IMR-90 (cell line): Measurements from ENCODE around the gene ELFN2. TPM values are rescaled to one million over a fixed set of nuclear protein-coding genes. Genes with fewer than 3 reads are reported as not detected.

Experiments
- ATAC-seq: fragments of 200-7000 bp; cut with Tn5 transposase; 2 replicates; pipeline ENCODE4 v1.9.1; 2020; ENCODE audit warnings: low read depth, mild to moderate bottlenecking, moderate library complexity
- BruUV-seq: library from RNA; stranded (reverse); fragments of 400-500 nt; replicated peaks from 2 replicates; lab custom pipeline; 2021; lab: Mats Ljungman, UMichigan
- CTCF ChIA-PET: fragments of 300-600 bp; formaldehyde crosslinking; extraction: SDS; loops from one replicate; lab custom pipeline; 2021; ENCODE audit warnings: antibody characterized with exemption; lab: Yijun Ruan, JAX
- POLR2A ChIA-PET: fragments of 300-600 bp; sonication (Branson Sonifier 250); formaldehyde crosslinking; loops from one replicate; lab custom pipeline; 2022; ENCODE audit warnings: antibody characterized with exemption; ENCODE audit not compliant: unreplicated experiment; lab: Charles Lee
- DNase-seq: peaks from one replicate; pipeline ENCODE4 v3.0.0; 2013
- H2AFZ ChIP-seq: replicated peaks from 2 replicates; pipeline ENCODE3; 2013; ENCODE audit warnings: low read length, mild to moderate bottlenecking; ENCODE audit not compliant: poor library complexity
- H2AK5ac ChIP-seq: 2 replicates; pipeline ENCODE4 v1.6.1; 2013; ENCODE audit warnings: low read depth, low read length, inconsistent platforms
- H2AK9ac ChIP-seq: replicated peaks from 2 replicates; pipeline ENCODE3; 2013; ENCODE audit warnings: mild to moderate bottlenecking, low read depth, low read length, moderate library complexity; ENCODE audit not compliant: poor library complexity
- H2BK120ac ChIP-seq: 2 replicates; pipeline ENCODE4 v1.6.1; 2013; ENCODE audit warnings: low read depth, low read length, inconsistent platforms
- H2BK15ac ChIP-seq: 3 replicates; pipeline ENCODE4 v1.6.1; 2013; ENCODE audit warnings: low read depth, low read length, inconsistent platforms
- H2BK20ac ChIP-seq: 2 replicates; pipeline ENCODE4 v1.6.1; 2013; ENCODE audit warnings: low read depth, mild to moderate bottlenecking, inconsistent platforms, low read length, moderate library complexity
- H2BK5ac ChIP-seq: 2 replicates; pipeline ENCODE4 v1.6.1; 2013; ENCODE audit warnings: mild to moderate bottlenecking, low read depth, low read length, inconsistent platforms; ENCODE audit not compliant: poor library complexity, severe bottlenecking
- H3K14ac ChIP-seq: replicated peaks from 2 replicates; pipeline ENCODE4 v1.6.1; 2013; ENCODE audit warnings: low read depth, low read length, inconsistent platforms
- H3K18ac ChIP-seq: 2 replicates; pipeline ENCODE4 v1.6.1; 2013; ENCODE audit warnings: low read depth, low read length, control low read depth
- H3K23ac ChIP-seq: 2 replicates; pipeline ENCODE4 v1.6.1; 2013; ENCODE audit warnings: low read depth, low read length, inconsistent platforms
- H3K27ac ChIP-seq: 2 replicates; pipeline ENCODE4 v1.5.1; 2013; ENCODE audit warnings: mild to moderate bottlenecking, control low read depth, low read length; ENCODE audit not compliant: insufficient read depth
- H3K27me3 ChIP-seq: 2 replicates; pipeline ENCODE4 v1.6.1; 2013; ENCODE audit warnings: low read length; ENCODE audit not compliant: control insufficient read depth, insufficient read depth
- H3K36me3 ChIP-seq: 2 replicates; pipeline ENCODE4 v1.6.1; 2013; ENCODE audit warnings: low read length, mixed read lengths; ENCODE audit not compliant: control insufficient read depth, insufficient read depth
- H3K4ac ChIP-seq: 2 replicates; pipeline ENCODE4 v1.6.1; 2013; ENCODE audit warnings: low read depth, low read length, inconsistent platforms
- H3K4me1 ChIP-seq: 2 replicates; pipeline ENCODE4 v1.6.1; 2013; ENCODE audit warnings: low read length, mixed read lengths; ENCODE audit not compliant: control insufficient read depth, insufficient read depth
- H3K4me2 ChIP-seq: 2 replicates; pipeline ENCODE4 v1.6.1; 2013; ENCODE audit warnings: low read depth, mild to moderate bottlenecking, control low read depth, low read length, moderate library complexity
- H3K4me3 ChIP-seq: 2 replicates; pipeline ENCODE4 v1.5.1; 2013; ENCODE audit warnings: low read depth, mild to moderate bottlenecking, control low read depth, low read length, moderate library complexity; ENCODE audit not compliant: insufficient read depth
- H3K56ac ChIP-seq: 2 replicates; pipeline ENCODE4 v1.6.1; 2013; ENCODE audit warnings: low read length, inconsistent platforms; ENCODE audit not compliant: insufficient read depth; ENCODE audit errors: extremely low read depth
- H3K79me1 ChIP-seq, 2 experiments: 2 replicates each; pipeline ENCODE4 v1.6.1; 2013; ENCODE audit warnings: low read length in 2 of 2, inconsistent platforms in 1 of 2, low read depth in 1 of 2
- H3K9ac ChIP-seq: 2 replicates; pipeline ENCODE4 v1.6.1; 2013; ENCODE audit warnings: low read depth, low read length, control low read depth
- H3K9me1 ChIP-seq: 2 replicates; pipeline ENCODE4 v1.6.1; 2013; ENCODE audit warnings: low read length, inconsistent platforms; ENCODE audit not compliant: insufficient read depth
- H3K9me3 ChIP-seq: 2 replicates; pipeline ENCODE4 v1.6.1; 2013; ENCODE audit warnings: low read length; ENCODE audit not compliant: control insufficient read depth, insufficient read depth
- H4K20me1 ChIP-seq: 2 replicates; pipeline ENCODE4 v1.6.1; 2013; ENCODE audit warnings: low read length, inconsistent platforms; ENCODE audit not compliant: insufficient read depth
- H4K5ac ChIP-seq: 2 replicates; pipeline ENCODE4 v1.6.1; 2013; ENCODE audit warnings: mild to moderate bottlenecking, low read depth, low read length, control low read depth
- H4K8ac ChIP-seq, 2 experiments: 2 replicates each; pipeline ENCODE4 v1.6.1; 2013; ENCODE audit warnings: low read depth in 2 of 2, low read length in 2 of 2, control low read depth in 1 of 2, inconsistent platforms in 1 of 2
- H4K91ac ChIP-seq: 2 replicates; pipeline ENCODE4 v1.6.1; 2013; ENCODE audit warnings: low read depth, low read length, inconsistent platforms; ENCODE audit not compliant: insufficient read depth
- BHLHE40 ChIP-seq: fragments of 150-350 bp; IDR thresholded peaks from 2 replicates; pipeline ENCODE4 v1.6.1; 2016; ENCODE audit warnings: mild to moderate bottlenecking, low read depth, low read length
- CHD1 ChIP-seq: IDR thresholded peaks from 2 replicates; pipeline ENCODE4 v1.6.1; 2012; ENCODE audit warnings: low read depth, low read length, improper control_type of control experiment
- FOS ChIP-seq: fragments of 150-350 bp; IDR thresholded peaks from 2 replicates; pipeline ENCODE4 v1.6.1; 2016; ENCODE audit warnings: low read depth, low read length
- MAZ ChIP-seq: IDR thresholded peaks from 2 replicates; pipeline ENCODE4 v1.6.1; 2012; ENCODE audit warnings: low read depth, mild to moderate bottlenecking, low read length, improper control_type of control experiment, moderate library complexity, borderline replicate concordance
- RAD21 ChIP-seq: IDR thresholded peaks from 2 replicates; pipeline ENCODE4 v1.6.1; 2012; ENCODE audit warnings: low read length, improper control_type of control experiment
- SMC3 ChIP-seq: fragments of 150-350 bp; IDR thresholded peaks from 2 replicates; pipeline ENCODE4 v1.6.1; 2016; ENCODE audit warnings: low read depth, mild to moderate bottlenecking, antibody characterized with exemption, low read length, moderate library complexity
- WGBS, 2 experiments: methylation state at CpG; one replicate each; pipeline versions ENCODE4 v1.1.5 to v1.1.7; 2013; ENCODE audit warnings: missing lambda C conversion rate in 2 of 2; ENCODE audit not compliant: insufficient read length in 1 of 2; ENCODE audit errors: extremely low coverage in 2 of 2; 5-methylcytosine and 5-hydroxymethylcytosine counted together
- dilution Hi-C: fragments of 300-500 bp; cut with HindIII; formaldehyde crosslinking; loops from one replicate; pipeline ENCODE4 v1.14.3; 2018; ENCODE audit warnings: low sequenced_read_pairs; ENCODE audit not compliant: unreplicated experiment
- in situ Hi-C: fragments of 300-500 bp; cut with MboI; formaldehyde crosslinking; loops from 3 replicates; pipeline ENCODE4 v1.14.3; 2019; ENCODE audit warnings: low sequenced_read_pairs, inconsistent platforms, mixed read lengths
- intact Hi-C: fragments of 100-400 bp; cut with micrococcal nuclease; formaldehyde crosslinking; loops from 2 replicates; pipeline ENCODE4 v1.10.0; 2022
- polyA plus RNA-seq, 3 experiments: library from polyadenylated mRNA; depleted of rRNA; stranded (reverse); fragments of >200 nt; gene quantifications; 2 replicates each; pipeline ENCODE4 v1.2.3, GENCODE V29; 2012; ENCODE audit warnings: low replicate concordance in 1 of 3
- total RNA-seq: library from RNA; depleted of rRNA; stranded (reverse); fragments of >200 nt; gene quantifications from 2 replicates; pipeline ENCODE4 v1.2.3, GENCODE V29; 2012
- TF ChIP-seq, protein P1 (sequence below): fragments of 150-350 bp; IDR thresholded peaks from 2 replicates; pipeline ENCODE4 v1.6.1; 2016; ENCODE audit warnings: low read depth, mild to moderate bottlenecking, low read length, moderate library complexity, borderline replicate concordance

The ELFN2 gene
- total and polyA plus RNA-seq, 2 of the 4 experiments (the other 2 are of a cell fraction) = 0.72 to 5.0 TPM

DNA sequence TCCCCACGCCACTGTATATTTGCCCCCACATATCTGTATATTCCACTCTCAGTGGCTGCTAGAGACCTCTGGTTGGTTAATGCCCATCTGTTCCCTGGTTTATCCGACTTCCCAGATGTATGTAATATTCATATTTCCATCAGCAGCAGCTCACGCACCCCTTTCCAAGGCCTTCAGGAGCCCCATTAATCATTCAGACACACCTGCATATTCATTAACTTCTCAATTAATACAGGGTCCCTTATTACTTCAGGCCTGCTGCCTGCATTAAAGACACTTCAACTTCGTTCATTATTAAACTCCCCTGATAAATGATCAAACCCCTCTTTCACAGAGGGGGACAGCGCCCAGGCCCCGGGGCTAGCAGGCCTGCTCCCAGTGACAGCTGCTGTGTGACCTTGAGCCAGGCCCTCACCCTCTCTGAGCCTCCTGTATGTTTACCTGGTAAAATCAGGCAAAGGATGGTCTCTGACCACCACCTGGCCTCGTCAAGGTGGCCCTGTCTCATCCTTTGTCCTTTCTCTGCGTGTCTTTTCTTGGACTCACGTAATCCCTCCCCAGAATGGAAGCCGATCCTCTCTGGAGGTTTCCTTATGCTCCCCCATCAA, 34.5 kb downstream of the ELFN2 start:
- Histone ChIP-seq H4K8ac (no peak overlapping the region), H3K9ac (no peak overlapping the region), H2BK15ac (no peak overlapping the region), H3K4ac (no peak overlapping the region), H3K14ac (no peak overlapping the region), H2BK5ac (no peak overlapping the region), H3K36me3 (no peaks in the 10 kb centered on the region), H3K56ac (no peak overlapping the region), H3K27me3 (no peaks in the 10 kb centered on the region; the same call in 1 of the 2 replicates), H2BK120ac (no peak overlapping the region), H3K4me2 (no peak overlapping the region), H3K18ac (no peak overlapping the region), H3K79me1 (0 out of 4 replicates have a peak, but pooled peaks cover 0 to 5% of the 10 kb centered on the region in 2 experiments), H3K4me1 (peaks cover 2% of the 10 kb centered on the region; the same call in 1 of the 2 replicates), H3K23ac (no peak overlapping the region), H2AK5ac (no peak overlapping the region), H3K4me3 (no peak overlapping the region), H2AK9ac (no peak overlapping the region), H4K20me1 (peaks cover 10% of the 10 kb centered on the region), H3K9me1 (no peaks in the 10 kb centered on the region), H2BK20ac (no peak overlapping the region), H3K27ac (no peak overlapping the region), H4K91ac (no peak overlapping the region), H3K9me3 (no peaks in the 10 kb centered on the region), H2AFZ (no peak overlapping the region), H4K5ac (no peak overlapping the region)
- intact Hi-C loops = no loop called here
- in situ Hi-C loops = no loop called here
- no TSS peak for BruUV-seq
- DNase-seq (no peak), ATAC-seq (no peak)
- WGBS, 2 experiments = 89% methylated on average over 6 of the region's 10 CpGs; no CpG with 5 or more reads in 1 of the 2 experiments
- CTCF ChIA-PET = no interaction called here
- dilution Hi-C loops = no loop called here
- POLR2A ChIA-PET = no interaction called here
- no peak for TF ChIP-seq RAD21
- TF ChIP-seq, protein P1, sequence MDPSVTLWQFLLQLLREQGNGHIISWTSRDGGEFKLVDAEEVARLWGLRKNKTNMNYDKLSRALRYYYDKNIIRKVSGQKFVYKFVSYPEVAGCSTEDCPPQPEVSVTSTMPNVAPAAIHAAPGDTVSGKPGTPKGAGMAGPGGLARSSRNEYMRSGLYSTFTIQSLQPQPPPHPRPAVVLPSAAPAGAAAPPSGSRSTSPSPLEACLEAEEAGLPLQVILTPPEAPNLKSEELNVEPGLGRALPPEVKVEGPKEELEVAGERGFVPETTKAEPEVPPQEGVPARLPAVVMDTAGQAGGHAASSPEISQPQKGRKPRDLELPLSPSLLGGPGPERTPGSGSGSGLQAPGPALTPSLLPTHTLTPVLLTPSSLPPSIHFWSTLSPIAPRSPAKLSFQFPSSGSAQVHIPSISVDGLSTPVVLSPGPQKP = no peak
- TF ChIP-seq BHLHE40 = no peak
- TF ChIP-seq MAZ = no peak
- TF ChIP-seq FOS = no peak
- TF ChIP-seq CHD1 = no peak
- no peak for TF ChIP-seq SMC3
